ENCODE measurements around the gene ITPR1.

The ITPR1 gene

GRCh38 chr3:4720316-4721075, 227.3 kb downstream of the ITPR1 start:
- peak; percentile 53 for DNase-seq (ENCODE audit: low read depth)

- DNase-seq (ENCODE audit: low read depth): no peak
Measured at GRCh38 chr3:4721511-4721911, 228.4 kb downstream of the ITPR1 start.

GRCh38 chr3:4722103-4722502, 229.0 kb downstream of the ITPR1 start:
- no peak for DNase-seq (ENCODE audit: low read depth)

GRCh38 chr3:4724051-4724629, 231.0 kb downstream of the ITPR1 start:
- no peak for DNase-seq (ENCODE audit: low read depth)

- no peak for DNase-seq (ENCODE audit: low read depth)
Measured at GRCh38 chr3:4726549-4726948, 233.4 kb downstream of the ITPR1 start.

GRCh38 chr3:4729061-4729973, 236.2 kb downstream of the ITPR1 start:
- DNase-seq (ENCODE audit: low read depth): no peak

- no peak for DNase-seq (ENCODE audit: low read depth)
Measured at GRCh38 chr3:4730719-4731118, 237.6 kb downstream of the ITPR1 start.

- DNase-seq (ENCODE audit: low read depth): no peak
Measured at GRCh38 chr3:4731543-4732111, 238.5 kb downstream of the ITPR1 start.

GRCh38 chr3:4732925-4733324, 239.8 kb downstream of the ITPR1 start:
- no peak for DNase-seq (ENCODE audit: low read depth)

GRCh38 chr3:4734454-4734853, 241.3 kb downstream of the ITPR1 start:
- DNase-seq (ENCODE audit: low read depth): no peak

- DNase-seq (ENCODE audit: low read depth): no peak
Measured at GRCh38 chr3:4735243-4735642, 242.1 kb downstream of the ITPR1 start.

GRCh38 chr3:4736284-4736861, 243.2 kb downstream of the ITPR1 start:
- no peak for DNase-seq (ENCODE audit: low read depth)

- DNase-seq (ENCODE audit: low read depth): no peak
Measured at GRCh38 chr3:4738737-4739274, 245.7 kb downstream of the ITPR1 start.

GRCh38 chr3:4739289-4740236, 246.4 kb downstream of the ITPR1 start:
- no peak for DNase-seq (ENCODE audit: low read depth)

- no peak for DNase-seq (ENCODE audit: low read depth)
Measured at GRCh38 chr3:4740397-4741105, 247.4 kb downstream of the ITPR1 start.

GRCh38 chr3:4741106-4741403, 247.9 kb downstream of the ITPR1 start:
- DNase-seq (ENCODE audit: low read depth): no peak

GRCh38 chr3:4741404-4742307, 248.5 kb downstream of the ITPR1 start:
- DNase-seq (ENCODE audit: low read depth): peak; percentile 81

GRCh38 chr3:4742359-4742758, 249.2 kb downstream of the ITPR1 start:
- DNase-seq (ENCODE audit: low read depth): no peak

- DNase-seq (ENCODE audit: low read depth): no peak
Measured at GRCh38 chr3:4743371-4743770, 250.2 kb downstream of the ITPR1 start.

All from fibroblast of the conjunctiva (primary cell).